GM18498 (cell line): ENCODE results near the gene NEURL1.

ENCODE experiments used
- ATAC-seq: cut with Tn5 transposase; IDR thresholded peaks from one replicate; pipeline ENCODE4 v1.9.1; 2021; ENCODE audit warnings: mild to moderate bottlenecking, moderate library complexity; ENCODE audit not compliant: unreplicated experiment

Gene NEURL1

DNA sequence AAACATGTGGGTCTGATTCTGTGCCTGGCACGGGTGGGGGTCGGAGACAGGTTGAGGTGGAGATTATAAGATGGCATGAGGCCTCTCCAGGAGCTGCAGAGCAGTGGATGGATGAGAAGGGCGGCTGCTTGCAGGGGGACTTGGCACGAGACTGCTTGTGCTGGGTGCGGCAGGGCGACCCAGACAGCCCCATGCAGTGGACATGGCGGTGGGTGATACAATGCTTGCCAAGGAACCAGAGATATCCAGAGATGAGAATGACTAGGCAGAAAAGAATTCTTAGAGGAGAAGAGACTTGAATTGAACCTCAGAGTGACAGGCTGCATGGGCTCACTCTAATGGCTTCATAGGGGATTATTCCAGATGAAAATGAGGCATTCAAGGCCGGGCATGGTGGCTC, 145.4 kb downstream of the NEURL1 start:
- no peak for ATAC-seq

DNA sequence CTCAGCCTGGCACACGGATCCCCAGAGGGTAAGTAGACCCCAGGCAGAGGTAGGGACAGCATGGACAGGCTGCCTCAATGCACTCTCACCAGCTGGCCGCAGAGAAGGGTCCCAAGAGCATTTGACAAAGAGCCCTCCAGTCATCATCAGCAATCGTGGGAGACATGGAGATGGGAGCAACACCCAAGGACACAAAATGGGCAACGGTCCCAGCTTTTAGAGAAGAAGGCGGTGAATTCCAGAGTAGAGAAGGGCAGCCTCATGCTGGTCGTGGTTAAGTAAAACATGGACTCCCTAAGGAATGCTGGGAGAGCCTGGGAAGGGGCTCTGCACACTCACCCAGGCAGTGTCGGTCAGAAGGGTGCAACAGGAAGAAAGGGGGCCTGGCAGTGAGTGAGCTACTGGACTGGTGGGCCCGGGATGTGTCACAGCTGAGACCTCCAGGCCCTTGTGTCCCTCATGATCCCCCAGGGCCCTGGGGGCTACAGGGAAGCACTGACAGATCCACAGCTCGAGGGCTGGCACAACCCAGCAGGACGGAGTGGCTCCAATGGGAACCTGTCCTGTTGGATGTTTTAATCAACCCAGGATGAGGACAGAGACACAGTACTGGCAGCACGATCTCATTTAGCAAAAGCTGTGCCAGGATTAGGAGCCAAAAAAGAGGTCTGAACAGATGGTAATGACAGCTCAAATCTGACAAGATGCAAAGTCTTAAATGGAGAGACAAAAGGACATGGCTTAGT, 147.1 kb downstream of the NEURL1 start:
- no peak for ATAC-seq

DNA sequence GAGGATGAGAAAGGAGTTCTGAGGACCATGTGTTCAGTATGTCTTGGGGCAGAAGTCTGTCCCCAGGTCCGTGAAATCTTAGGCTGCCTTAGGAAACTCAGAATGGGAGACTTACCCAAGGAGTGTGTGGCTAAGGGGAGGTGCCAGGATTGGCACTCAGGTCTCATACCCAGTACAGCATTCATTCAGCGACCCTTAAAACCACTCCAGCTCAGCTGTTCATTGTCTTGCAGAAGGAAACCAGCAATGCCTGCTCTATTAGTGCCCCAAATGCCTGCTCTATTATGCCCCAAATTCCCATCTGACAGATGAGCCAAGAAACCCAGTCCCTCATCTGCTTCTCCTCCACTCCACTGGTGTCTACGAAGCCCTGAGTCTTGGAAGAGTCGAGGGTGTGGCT, 147.8 kb downstream of the NEURL1 start:
- no peak for ATAC-seq
